GM21529 (cell line): ENCODE data around the gene WRAP53.

Experiments
- ATAC-seq: cut with Tn5 transposase; IDR thresholded peaks from one replicate; pipeline ENCODE4 v1.9.1; 2021; ENCODE audit not compliant: unreplicated experiment

WRAP53 gene

DNA sequence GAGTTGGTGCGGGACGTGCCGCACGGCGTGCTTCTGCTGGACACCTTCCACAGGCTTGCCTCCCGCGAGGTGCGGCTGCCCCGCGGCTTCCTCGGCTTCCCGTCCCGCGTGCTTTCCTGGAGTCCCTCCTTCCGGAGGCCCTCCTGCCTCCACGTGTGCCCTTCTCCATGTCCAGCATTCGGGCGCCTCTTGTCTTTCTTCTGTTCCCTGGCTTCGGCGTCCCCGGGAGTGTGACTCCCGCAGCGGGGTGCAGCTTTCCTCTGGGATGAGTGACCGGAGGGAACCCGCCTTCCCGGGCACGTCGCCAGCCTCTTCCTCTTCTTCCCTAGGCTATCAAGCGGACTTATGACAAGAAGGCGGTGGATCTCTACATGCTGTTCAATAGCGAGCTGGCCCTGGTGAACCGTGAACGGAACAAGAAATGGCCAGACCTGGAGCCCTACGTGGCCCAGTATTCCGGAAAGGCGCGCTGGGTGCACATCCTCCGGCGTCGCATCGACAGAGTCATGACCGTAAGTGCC is 52.3 kb downstream of the WRAP53 start:
- no peak for ATAC-seq

- no peak for ATAC-seq
These were observed 54.5 kb downstream of the WRAP53 start for GRCh38 chr17:7742729-7743128.

GRCh38 chr17:7744416-7744815 is 56.1 kb downstream of the WRAP53 start:
- no peak for ATAC-seq

GRCh38 chr17:7745748-7746470 is 57.6 kb downstream of the WRAP53 start:
- no peak for ATAC-seq

- no peak for ATAC-seq
These were observed 59.4 kb downstream of the WRAP53 start for GRCh38 chr17:7747635-7748071.

DNA sequence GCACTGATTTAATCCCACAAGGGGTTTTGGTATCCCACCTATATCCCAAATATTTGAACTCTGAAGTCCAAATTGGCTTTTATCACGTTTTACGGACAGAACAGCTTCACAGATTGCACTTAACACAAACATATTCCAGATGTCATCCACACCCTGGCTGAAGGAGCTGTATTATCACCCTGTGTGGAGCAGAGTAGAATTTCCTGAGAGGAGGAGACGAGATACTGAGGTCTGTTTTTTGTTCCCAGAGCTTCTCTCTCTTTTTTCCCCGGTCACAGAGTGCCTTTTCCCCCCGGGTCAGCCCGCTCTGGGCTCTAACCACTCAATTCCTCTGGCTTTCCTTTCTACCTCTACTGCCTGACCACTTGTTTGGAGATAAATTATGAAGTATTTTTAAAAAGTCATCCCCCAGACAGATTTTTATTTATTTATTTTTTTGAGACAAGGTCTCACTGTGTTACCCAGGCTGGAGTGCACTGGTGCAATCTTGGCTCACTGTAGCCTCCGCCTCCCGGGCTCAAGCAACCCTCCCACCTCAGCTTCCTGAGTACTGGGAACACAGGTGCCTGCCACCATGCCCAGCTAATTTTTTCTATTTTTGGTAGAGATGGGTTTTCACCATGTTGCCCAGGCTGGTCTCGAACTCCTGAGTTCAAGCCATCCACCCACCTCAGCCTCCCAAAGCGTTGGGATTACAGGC is 59.9 kb downstream of the WRAP53 start:
- no peak for ATAC-seq

GRCh38 chr17:7750321-7750821 is 62.1 kb downstream of the WRAP53 start:
- no peak for ATAC-seq
